GM23338 (cell line): ENCODE measurements around the gene EIF4G3. TPM values are rescaled to one million over a fixed set of nuclear protein-coding genes. Genes with fewer than 3 reads are reported as not detected.
A peak's percentile ranks its signal among the peaks of the same experiment; 100 is the strongest.

Source experiments
- ATAC-seq: fragments of 200-7000 bp; cut with Tn5 transposase; 3 replicates; pipeline ENCODE4 v1.9.1; 2020
- DNase-seq: peaks from one replicate; pipeline ENCODE4 v3.0.0-alpha.2; 2015; ENCODE audit warnings: low spot score
- H2AFZ ChIP-seq: fragments of 200-600 bp; sonication (generic); 2 replicates; pipeline ENCODE4 v1.8.0; 2016; ENCODE audit warnings: antibody characterized with exemption, mild to moderate bottlenecking, moderate library complexity
- H3F3A ChIP-seq: fragments of 200-600 bp; sonication (generic); replicated peaks from 2 replicates; pipeline ENCODE4 v1.8.0; 2017; ENCODE audit warnings: antibody characterized with exemption, mixed run types, low read depth
- H3K27ac ChIP-seq: fragments of 200-600 bp; sonication (generic); 2 replicates; pipeline ENCODE4 v1.6.1; 2016; ENCODE audit warnings: low read depth
- H3K27me3 ChIP-seq: fragments of 200-600 bp; sonication (generic); 2 replicates; pipeline ENCODE4 v1.8.0; 2016; ENCODE audit warnings: mild to moderate bottlenecking, mixed run types, moderate library complexity; ENCODE audit not compliant: insufficient read depth
- H3K36me3 ChIP-seq: fragments of 200-600 bp; sonication (generic); 2 replicates; pipeline ENCODE4 v1.8.0; 2016; ENCODE audit warnings: mild to moderate bottlenecking; ENCODE audit not compliant: insufficient read depth
- H3K4me1 ChIP-seq: fragments of 200-600 bp; sonication (generic); 2 replicates; pipeline ENCODE4 v1.8.0; 2016; ENCODE audit warnings: mild to moderate bottlenecking, moderate library complexity; ENCODE audit not compliant: insufficient read depth
- H3K4me2 ChIP-seq: fragments of 200-600 bp; sonication (generic); 2 replicates; pipeline ENCODE4 v1.7.1; 2017; ENCODE audit warnings: mixed run types
- H3K4me3 ChIP-seq: fragments of 200-600 bp; sonication (generic); 2 replicates; pipeline ENCODE4 v1.6.1; 2016; ENCODE audit warnings: mixed run types
- H3K79me2 ChIP-seq: fragments of 200-600 bp; sonication (generic); replicated peaks from 2 replicates; pipeline ENCODE4 v1.8.0; 2017; ENCODE audit warnings: mild to moderate bottlenecking; ENCODE audit not compliant: insufficient read depth
- H3K9me2 ChIP-seq: fragments of 200-600 bp; sonication (generic); 2 replicates; pipeline ENCODE4 v1.8.0; 2017; ENCODE audit not compliant: insufficient read depth
- H4K20me1 ChIP-seq: fragments of 200-600 bp; sonication (generic); replicated peaks from 2 replicates; pipeline ENCODE4 v1.8.0; 2017; ENCODE audit warnings: mild to moderate bottlenecking; ENCODE audit not compliant: insufficient read depth
- H3K27ac Mint-ChIP-seq: 2 replicates; pipeline ENCODE4 v1.8.0; 2020; ENCODE audit warnings: inconsistent platforms, mild to moderate bottlenecking, moderate library complexity, mixed read lengths
- H3K27me3 Mint-ChIP-seq: 3 replicates; pipeline ENCODE4 v1.8.0; 2022; ENCODE audit warnings: low read depth, mild to moderate bottlenecking, moderate library complexity, mixed read lengths, inconsistent platforms; ENCODE audit not compliant: insufficient read depth, poor library complexity
- H3K36me3 Mint-ChIP-seq: 3 replicates; pipeline ENCODE4 v1.8.0; 2021; ENCODE audit warnings: low read depth, mild to moderate bottlenecking, inconsistent platforms, moderate library complexity, mixed read lengths
- H3K4me1 Mint-ChIP-seq: 3 replicates; pipeline ENCODE4 v1.8.0; 2020; ENCODE audit warnings: mild to moderate bottlenecking, inconsistent platforms, mixed read lengths
- H3K4me3 Mint-ChIP-seq: 3 replicates; pipeline ENCODE4 v1.8.0; 2021; ENCODE audit warnings: moderate library complexity, mild to moderate bottlenecking, inconsistent platforms, mixed read lengths
- H3K9me3 Mint-ChIP-seq: 3 replicates; pipeline ENCODE4 v1.8.0; 2020; ENCODE audit warnings: moderate library complexity, mild to moderate bottlenecking, inconsistent platforms, mixed read lengths
- CREB1 ChIP-seq: fragments of 250-450 bp; sonication (Bioruptor Pico); IDR thresholded peaks from 2 replicates; pipeline ENCODE4 v1.5.0; 2020; ENCODE audit warnings: low read depth, mild to moderate bottlenecking, moderate library complexity
- EZH2 ChIP-seq: fragments of 200-600 bp; sonication (generic); IDR thresholded peaks from one replicate; pipeline ENCODE4 v1.8.0; 2017; ENCODE audit warnings: antibody characterized with exemption, mild to moderate bottlenecking, low read depth; ENCODE audit not compliant: unreplicated experiment
- POLR2AphosphoS5 ChIP-seq: IDR thresholded peaks from 2 replicates; pipeline ENCODE4 v1.6.1; 2016; ENCODE audit warnings: antibody characterized with exemption, low read depth
- REST ChIP-seq: IDR thresholded peaks from one replicate; pipeline ENCODE4 v1.6.1; 2018; ENCODE audit warnings: antibody characterized with exemption; ENCODE audit not compliant: unreplicated experiment
- STAT1 ChIP-seq: IDR thresholded peaks from one replicate; pipeline ENCODE4 v1.6.1; 2016; ENCODE audit warnings: antibody characterized with exemption; ENCODE audit not compliant: unreplicated experiment
- ZNF331 ChIP-seq: fragments of 250-450 bp; sonication (Bioruptor Pico); IDR thresholded peaks from 2 replicates; pipeline ENCODE4 v1.5.0; 2020; ENCODE audit warnings: low read depth, mild to moderate bottlenecking, moderate library complexity
- ZNF462 ChIP-seq: fragments of 250-450 bp; sonication (Bioruptor Pico); IDR thresholded peaks from 2 replicates; pipeline ENCODE4 v1.5.0; 2020; ENCODE audit warnings: mild to moderate bottlenecking, moderate library complexity
- polyA plus RNA-seq: library from polyadenylated mRNA; unstranded; fragments of >200 nt; fragmentation: Nextera tagmentation; extraction: Ambion mirVana; gene quantifications from 2 replicates; pipeline ENCODE4 v1.2.1, GENCODE V29; 2016
- total RNA-seq: library from RNA; depleted of rRNA; stranded (reverse); fragments of >200 nt; shearing (Covaris generic); gene quantifications from 2 replicates; pipeline ENCODE4 v1.2.3, GENCODE V29; 2014

Gene EIF4G3
- total and polyA plus RNA-seq, 2 experiments from 2014 or later = 37.9 to 68.1 TPM

- DNase-seq (peak; percentile 11), ATAC-seq (peak; percentile 89)
- H3K79me2 ChIP-seq = no peaks in the 10 kb centered on the region
Measured at GRCh38 chr1:20819818-20820217, 356.9 kb downstream of the EIF4G3 start.

GRCh38 chr1:20814534-20814871, 362.2 kb downstream of the EIF4G3 start:
- Histone ChIP-seq H3K4me2 (no peak overlapping the region), H3K36me3 (peaks cover 11% of the 10 kb centered on the region; the same call in 1 of the 2 replicates), H3K27me3 (no peaks in the 10 kb centered on the region), H3K4me1 (no peaks in the 10 kb centered on the region), H2AFZ (no peak overlapping the region), H3K4me3 (no peak overlapping the region), H3K27ac (no peak overlapping the region), H3F3A (no peaks in the 10 kb centered on the region), H3K79me2 (no peaks in the 10 kb centered on the region), H3K9me2 (no peaks in the 10 kb centered on the region), H4K20me1 (no peaks in the 10 kb centered on the region)
- H3K4me3 Mint-ChIP-seq = no peak overlapping the region
- H3K9me3 Mint-ChIP-seq = peaks cover 5% of the 10 kb centered on the region; the same call in 2 of the 3 replicates
- DNase-seq (no peak), ATAC-seq (no peak)
- no peaks in the 10 kb centered on the region for H3K4me1 Mint-ChIP-seq
- peaks cover 32% of the 10 kb centered on the region for H3K36me3 Mint-ChIP-seq
- no peaks in the 10 kb centered on the region for H3K27me3 Mint-ChIP-seq
- H3K27ac Mint-ChIP-seq = no peak overlapping the region
- TF ChIP-seq ZNF331 (CRISPR knock-in tag) (no peak), POLR2AphosphoS5 (no peak), ZNF462 (CRISPR knock-in tag) (no peak), CREB1 (CRISPR knock-in tag) (no peak), EZH2 (no peak), STAT1 (no peak)

More at GRCh38 chr1:20819818-20820217, 356.9 kb downstream of the EIF4G3 start:
- no peaks in the 10 kb centered on the region for H3K27me3 Mint-ChIP-seq
- Histone ChIP-seq H3F3A (no peaks in the 10 kb centered on the region), H4K20me1 (no peaks in the 10 kb centered on the region; the same call in none of the 2 replicates), H3K27ac (no peak overlapping the region), H2AFZ (no peak overlapping the region), H3K4me3 (no peak overlapping the region), H3K36me3 (peaks cover 10% of the 10 kb centered on the region), H3K27me3 (no peaks in the 10 kb centered on the region), H3K4me2 (no peak overlapping the region), H3K9me2 (no peaks in the 10 kb centered on the region), H3K4me1 (no peaks in the 10 kb centered on the region)
- TF ChIP-seq REST = no peak
- H3K4me3 Mint-ChIP-seq = no peak overlapping the region
- no peaks in the 10 kb centered on the region; the same call in 2 of the 3 replicates for H3K4me1 Mint-ChIP-seq
- H3K36me3 Mint-ChIP-seq = peaks cover 18% of the 10 kb centered on the region
- H3K27ac Mint-ChIP-seq = no peak overlapping the region
- H3K9me3 Mint-ChIP-seq = no peaks in the 10 kb centered on the region; the same call in 2 of the 3 replicates
